ENCODE results near the gene CCDC63. TPM values are rescaled to one million over a fixed set of nuclear protein-coding genes. Genes with fewer than 3 reads are reported as not detected.

Gene CCDC63
- total RNA-seq, 2 experiments from 2014 or later, result not detected

DNA sequence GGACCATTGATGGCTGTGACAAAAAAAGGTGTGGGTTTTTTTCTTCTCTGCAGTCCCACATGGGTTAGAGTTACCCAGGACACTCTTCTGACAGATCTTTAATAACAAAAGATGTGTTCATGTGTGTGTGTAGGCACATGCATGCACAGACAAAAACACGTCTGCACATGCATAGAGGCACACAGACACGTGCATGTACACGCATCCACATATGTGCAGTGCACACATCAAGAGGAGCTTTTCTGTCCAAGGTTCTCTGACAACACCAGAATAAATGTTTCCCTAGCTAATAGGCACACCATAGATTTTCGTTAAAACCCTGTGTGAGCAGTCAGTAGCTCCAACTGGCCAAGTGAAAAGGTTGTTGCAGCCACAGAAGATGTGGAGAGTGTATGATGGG lies 76.4 kb downstream of the CCDC63 start:
- Mint-ChIP-seq H3K4me1 (no peaks in the 10 kb centered on the region), H3K9me3 (ENCODE audit: low read depth) (no peaks in the 10 kb centered on the region), H3K27me3 (peaks cover 14% of the 10 kb centered on the region), H3K27ac (no peak overlapping the region), H3K36me3 (no peaks in the 10 kb centered on the region), H3K4me3 (no peak overlapping the region)
- no peak for DNase-seq
- CTCF ChIA-PET, result interaction anchor here (0.9 kb wide), 1 partner anchor 14 kb away, joined by 3 read pairs; no protein-coding TSS in a partner anchor
- ATAC-seq, result no peak

DNA sequence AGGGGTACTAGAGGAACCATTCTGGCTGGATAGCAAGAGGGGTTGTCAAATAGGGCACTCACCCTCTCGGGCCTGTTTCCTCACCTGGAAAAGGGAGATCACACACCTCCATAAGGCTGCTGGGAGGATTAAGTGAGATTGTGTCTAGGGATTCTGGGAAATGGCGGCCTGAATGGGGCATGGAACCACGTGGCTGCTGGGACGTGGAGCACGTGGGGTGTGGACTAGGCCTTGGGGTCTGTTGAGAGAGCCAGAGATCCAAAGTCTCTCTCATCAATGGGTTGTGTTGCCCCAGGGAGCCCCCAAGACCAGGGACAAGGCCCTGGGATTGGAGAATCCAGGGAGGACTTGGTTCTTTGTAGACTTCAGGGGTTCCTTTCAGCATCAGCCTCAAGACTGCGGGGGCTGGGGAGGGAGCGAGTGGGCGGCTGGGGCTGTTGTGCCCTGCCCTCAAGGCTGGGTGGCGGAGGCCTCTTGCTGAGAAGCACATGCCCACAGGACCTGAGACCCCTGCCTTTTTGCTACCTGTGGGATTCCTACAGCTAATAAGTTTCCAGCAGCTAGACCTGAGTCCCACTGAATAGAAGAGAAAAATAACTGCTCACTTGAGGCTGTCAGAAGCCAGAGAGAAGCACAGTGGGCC lies 77.0 kb downstream of the CCDC63 start:
- no peaks in the 10 kb centered on the region for H3K9me3 Mint-ChIP-seq (ENCODE audit: low read depth)
- CTCF ChIA-PET, result no interaction called here
- no peaks in the 10 kb centered on the region for H3K36me3 Mint-ChIP-seq
- ATAC-seq (no peak), DNase-seq (no peak)
- no peak overlapping the region for H3K4me3 Mint-ChIP-seq
- H3K4me1 Mint-ChIP-seq, result no peaks in the 10 kb centered on the region
- peaks cover 14% of the 10 kb centered on the region for H3K27me3 Mint-ChIP-seq
- H3K27ac Mint-ChIP-seq, result no peak overlapping the region

DNA sequence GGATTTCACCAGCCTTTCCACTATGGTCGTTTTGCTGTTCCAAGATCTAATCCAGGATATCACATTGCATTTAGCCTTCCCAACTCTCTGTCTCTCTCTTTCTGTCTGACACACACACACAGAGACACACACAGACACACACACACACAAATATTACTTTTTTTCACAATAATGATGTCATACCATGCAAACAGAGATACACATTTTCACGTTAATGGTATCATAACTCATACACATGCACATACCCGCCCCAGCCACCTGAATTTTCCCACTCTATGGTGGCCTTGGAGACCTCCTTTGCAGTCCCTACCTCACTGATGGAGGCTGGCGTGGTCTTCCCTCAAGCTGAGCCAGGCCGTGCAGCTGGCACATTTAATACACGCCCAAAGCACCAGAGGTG lies 80.8 kb downstream of the CCDC63 start:
- Mint-ChIP-seq H3K36me3 (no peaks in the 10 kb centered on the region), H3K27ac (no peak overlapping the region), H3K9me3 (ENCODE audit: low read depth) (no peaks in the 10 kb centered on the region), H3K4me1 (no peaks in the 10 kb centered on the region), H3K27me3 (peaks cover 14% of the 10 kb centered on the region), H3K4me3 (no peak overlapping the region)
- ATAC-seq, result no peak
- CTCF ChIA-PET, result no interaction called here
- DNase-seq, result no peak

DNA sequence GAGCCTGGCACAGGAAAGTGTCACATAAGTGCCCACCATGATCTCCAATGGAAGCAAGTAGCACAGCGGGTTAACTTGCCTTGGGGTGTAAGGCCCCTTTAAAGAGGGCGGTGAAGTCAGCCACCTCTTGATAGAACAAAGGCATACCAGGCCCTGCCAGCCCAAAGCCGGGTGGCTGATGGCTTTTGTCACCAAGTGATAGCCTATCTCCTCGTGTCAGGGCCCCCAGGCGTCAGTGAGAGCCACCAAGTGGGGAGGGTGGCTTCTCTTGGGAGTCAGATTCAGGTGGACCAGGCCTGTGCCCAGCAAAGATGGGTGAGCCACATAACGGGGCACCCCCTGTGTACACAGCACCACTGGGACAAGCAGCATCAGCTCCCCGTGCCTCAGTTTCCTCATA lies 81.9 kb downstream of the CCDC63 start:
- no peaks in the 10 kb centered on the region for H3K4me1 Mint-ChIP-seq
- ATAC-seq, result no peak

DNA sequence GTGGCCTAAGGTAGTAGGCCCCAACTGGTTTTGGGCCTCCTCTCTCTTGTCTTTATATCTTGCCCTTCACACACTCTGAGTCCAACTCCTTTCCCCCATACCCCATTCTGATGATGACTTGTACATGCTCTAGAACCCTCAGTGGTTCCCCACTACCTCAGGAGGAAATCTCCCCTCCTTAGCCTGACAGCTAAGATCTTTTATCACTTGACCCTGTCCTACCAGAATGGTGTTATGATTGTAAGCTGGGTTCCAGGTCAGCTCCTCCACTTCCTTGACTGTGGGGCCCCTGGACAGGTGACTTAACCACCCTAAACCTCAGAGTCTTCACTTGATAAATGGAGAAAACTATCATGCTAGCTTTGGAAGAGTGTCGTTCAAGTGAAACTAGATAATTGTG lies 83.0 kb downstream of the CCDC63 start:
- Mint-ChIP-seq H3K9me3 (ENCODE audit: low read depth) (no peaks in the 10 kb centered on the region), H3K4me1 (no peaks in the 10 kb centered on the region)
- CTCF ChIA-PET, result interaction anchor here (1.1 kb wide), 1 partner anchor 11 kb away, joined by 3 read pairs; no protein-coding TSS in a partner anchor

More for the DNA sequence above, 81.9 kb downstream of the CCDC63 start:
- Mint-ChIP-seq H3K27ac (no peak overlapping the region), H3K4me3 (no peak overlapping the region), H3K9me3 (ENCODE audit: low read depth) (no peaks in the 10 kb centered on the region), H3K36me3 (no peaks in the 10 kb centered on the region), H3K27me3 (peaks cover 14% of the 10 kb centered on the region)
- CTCF ChIA-PET, result no interaction called here
- DNase-seq, result no peak

DNA sequence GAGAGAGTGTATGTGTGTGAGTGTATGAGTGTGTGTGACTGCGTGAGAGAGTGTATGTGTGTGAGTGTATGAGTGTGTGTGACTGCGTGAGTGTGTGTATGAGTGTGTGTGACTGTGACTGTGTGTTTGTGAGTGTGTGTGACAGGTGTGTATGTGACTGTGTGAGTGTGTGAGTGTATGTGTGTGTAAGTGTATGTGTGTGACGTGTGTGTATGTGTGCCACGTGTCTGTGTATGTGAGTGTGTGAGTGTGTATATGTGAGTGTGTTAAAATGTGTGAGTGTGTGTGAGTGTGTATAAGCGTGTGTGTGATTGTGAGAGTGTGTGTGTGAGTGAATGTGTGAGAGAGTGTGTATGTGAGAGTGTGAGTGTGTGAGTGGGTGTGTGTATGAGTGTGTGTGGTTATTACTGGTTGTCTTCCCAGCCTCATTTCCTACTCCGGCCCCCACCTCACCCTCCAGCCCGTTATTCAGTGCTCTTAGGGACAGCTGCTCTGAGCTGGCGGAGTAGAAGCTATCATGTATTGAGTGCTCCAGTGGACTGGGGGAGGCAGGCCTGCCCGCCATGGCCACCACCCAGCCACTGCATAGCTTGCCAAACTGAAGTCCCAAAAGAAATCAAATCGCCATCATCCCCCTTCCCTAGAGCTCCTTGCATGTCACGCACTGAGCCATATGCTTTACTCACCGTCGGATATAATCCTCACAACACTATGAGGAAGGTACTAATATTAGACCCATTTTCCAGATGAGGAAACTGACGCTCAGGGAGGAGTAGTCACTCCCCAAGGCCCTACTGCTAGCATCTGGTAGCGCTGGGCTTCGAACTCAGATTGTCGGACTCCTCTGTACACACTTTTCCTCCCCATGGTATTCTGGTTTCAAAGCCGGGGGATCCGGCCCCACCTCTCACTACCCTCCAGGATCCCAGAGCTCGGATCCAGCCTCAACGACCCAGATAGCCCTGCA lies 83.8 kb downstream of the CCDC63 start:
- CTCF ChIA-PET, result no interaction called here
- no peaks in the 10 kb centered on the region for H3K4me1 Mint-ChIP-seq

More for the DNA sequence above, 83.0 kb downstream of the CCDC63 start:
- ATAC-seq (no peak), DNase-seq (no peak)
- Mint-ChIP-seq H3K36me3 (no peaks in the 10 kb centered on the region), H3K27me3 (peaks cover 14% of the 10 kb centered on the region), H3K4me3 (no peak overlapping the region), H3K27ac (no peak overlapping the region)

DNA sequence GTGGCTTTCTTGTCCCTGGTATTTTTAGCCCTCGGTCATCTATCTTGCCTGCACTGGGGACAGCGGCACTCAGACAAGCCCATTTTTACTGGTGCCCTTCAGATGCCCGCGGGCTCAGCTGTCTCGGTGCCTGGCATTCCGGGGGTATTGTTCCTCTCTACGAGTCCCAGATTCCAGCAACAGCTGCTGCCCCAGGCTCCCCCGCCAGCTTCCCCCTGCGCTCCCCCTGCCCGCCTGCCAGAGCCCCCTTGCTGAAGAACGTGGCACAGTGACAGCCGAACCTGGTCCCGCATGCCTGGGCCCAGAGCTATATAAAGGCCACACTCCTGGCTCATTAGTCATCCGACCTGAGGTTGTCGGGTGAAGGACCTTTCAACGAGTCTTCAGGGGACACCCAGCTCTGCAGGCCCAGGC lies 84.5 kb downstream of the CCDC63 start:
- no peak overlapping the region for H3K4me3 Mint-ChIP-seq
- H3K36me3 Mint-ChIP-seq, result no peaks in the 10 kb centered on the region
- no peak for DNase-seq
- no peak overlapping the region for H3K27ac Mint-ChIP-seq
- no peak for ATAC-seq
- peaks cover 4% of the 10 kb centered on the region for H3K27me3 Mint-ChIP-seq
- CTCF ChIA-PET, result no interaction called here
- no peaks in the 10 kb centered on the region for H3K9me3 Mint-ChIP-seq (ENCODE audit: low read depth)
- no peaks in the 10 kb centered on the region for H3K4me1 Mint-ChIP-seq

More for the DNA sequence above, 83.8 kb downstream of the CCDC63 start:
- Mint-ChIP-seq H3K36me3 (no peaks in the 10 kb centered on the region), H3K4me3 (no peak overlapping the region), H3K27me3 (peaks cover 9% of the 10 kb centered on the region), H3K27ac (no peak overlapping the region), H3K9me3 (ENCODE audit: low read depth) (no peaks in the 10 kb centered on the region)
- DNase-seq (no peak), ATAC-seq (no peak)

DNA sequence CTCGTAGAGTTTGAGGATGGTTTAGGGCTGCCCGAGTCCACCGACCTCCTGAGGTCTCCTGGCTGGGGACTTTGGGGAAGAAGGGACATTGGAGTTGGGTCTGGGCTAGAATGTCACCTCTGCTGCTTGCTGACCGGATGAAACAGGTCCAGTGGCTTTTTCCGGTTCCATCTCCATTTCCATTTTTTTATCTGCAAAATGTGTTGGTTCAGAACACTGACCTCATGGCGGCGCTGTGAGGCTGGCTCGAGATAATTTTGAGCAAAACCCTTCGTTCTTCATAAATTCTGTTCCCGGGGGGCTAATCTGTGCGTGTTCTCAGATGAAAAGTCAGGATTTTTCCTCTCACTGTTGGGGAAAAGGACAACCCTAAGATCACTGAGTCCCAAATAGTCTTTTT lies 85.3 kb downstream of the CCDC63 start:
- no peaks in the 10 kb centered on the region for H3K36me3 Mint-ChIP-seq
- H3K27ac Mint-ChIP-seq, result no peak overlapping the region
- ATAC-seq (no peak), DNase-seq (no peak)
- H3K4me1 Mint-ChIP-seq, result peaks cover 2% of the 10 kb centered on the region
- H3K4me3 Mint-ChIP-seq, result no peak overlapping the region
- CTCF ChIA-PET, result no interaction called here
- H3K27me3 Mint-ChIP-seq, result peaks cover 6% of the 10 kb centered on the region
- no peaks in the 10 kb centered on the region for H3K9me3 Mint-ChIP-seq (ENCODE audit: low read depth)

DNA sequence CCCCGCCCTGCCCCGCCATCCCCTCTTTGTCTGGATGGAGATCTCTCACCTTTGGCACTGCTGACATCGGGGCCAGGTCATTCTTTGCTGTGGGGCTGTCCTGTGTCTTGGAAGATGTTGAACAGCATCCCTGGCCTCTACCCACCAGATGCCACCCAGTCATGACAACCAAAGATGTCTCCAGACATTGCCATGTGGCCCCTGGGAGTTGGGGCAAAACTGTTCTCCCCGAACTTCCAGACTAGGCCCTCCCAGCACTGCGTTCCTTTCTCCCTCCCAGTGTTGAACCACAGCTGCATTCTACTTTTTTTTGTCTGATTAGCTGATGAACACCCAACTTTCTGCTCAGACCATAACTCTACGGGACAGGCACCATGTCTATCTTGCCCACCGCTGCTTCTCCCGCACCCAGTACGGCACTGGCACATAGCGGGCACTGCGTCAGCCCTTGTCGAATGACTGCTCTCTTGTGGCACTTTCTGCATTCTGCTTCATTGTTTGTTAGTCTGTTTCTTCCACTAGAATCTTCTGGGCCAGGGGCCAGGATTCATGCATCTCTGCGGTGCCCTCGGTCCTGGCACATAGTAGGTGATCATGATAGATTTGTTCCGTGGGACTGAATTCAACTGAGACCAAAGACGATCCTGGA lies 86.7 kb downstream of the CCDC63 start:
- DNase-seq (no peak), ATAC-seq (no peak)
- peaks cover 4% of the 10 kb centered on the region for H3K4me1 Mint-ChIP-seq
- H3K4me3 Mint-ChIP-seq, result no peak overlapping the region
- peaks cover 11% of the 10 kb centered on the region for H3K27me3 Mint-ChIP-seq
- no peaks in the 10 kb centered on the region for H3K9me3 Mint-ChIP-seq (ENCODE audit: low read depth)
- H3K27ac Mint-ChIP-seq, result no peak overlapping the region
- CTCF ChIA-PET, result no interaction called here
- H3K36me3 Mint-ChIP-seq, result no peaks in the 10 kb centered on the region

DNA sequence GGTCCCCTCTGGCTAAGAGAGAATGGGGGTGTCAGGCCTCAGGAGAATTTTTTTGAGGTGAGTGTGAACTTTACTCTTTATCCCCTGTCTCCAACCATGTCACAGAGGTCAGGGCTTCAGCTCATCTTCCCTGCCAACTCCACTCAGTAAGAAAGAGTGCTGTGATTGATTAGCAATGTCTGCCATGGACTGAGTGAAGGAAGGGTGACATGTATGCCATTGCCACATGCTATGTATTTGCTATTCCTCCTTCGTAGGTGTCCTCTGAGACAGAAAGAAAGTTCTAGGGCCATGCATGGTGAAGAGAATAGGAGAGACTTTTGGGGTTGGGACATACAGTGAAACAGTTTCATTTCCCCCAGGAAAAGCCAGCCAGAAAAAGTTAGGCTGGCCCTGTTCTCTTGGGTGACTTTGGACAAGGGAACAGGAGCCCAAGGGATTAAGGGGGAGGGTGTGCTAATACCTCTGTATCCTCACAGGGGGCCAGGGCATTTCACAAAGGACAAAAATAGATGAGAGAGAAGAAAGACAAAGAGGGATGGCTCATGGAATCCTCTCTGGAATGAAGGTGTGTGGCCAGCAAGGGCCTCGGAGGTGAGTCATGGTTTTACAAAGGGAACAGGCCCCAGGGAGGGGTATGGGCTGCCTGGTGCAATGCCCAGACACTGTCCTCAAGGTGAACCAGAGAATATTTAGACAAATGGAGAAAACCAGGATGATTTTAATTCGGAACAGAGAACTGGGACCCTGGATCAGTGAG lies 87.5 kb downstream of the CCDC63 start:
- no peak overlapping the region for H3K4me3 Mint-ChIP-seq
- H3K36me3 Mint-ChIP-seq, result no peaks in the 10 kb centered on the region
- peaks cover 4% of the 10 kb centered on the region for H3K4me1 Mint-ChIP-seq
- no peak for ATAC-seq
- CTCF ChIA-PET, result no interaction called here
- peaks cover 11% of the 10 kb centered on the region for H3K27me3 Mint-ChIP-seq
- no peak for DNase-seq
- no peaks in the 10 kb centered on the region for H3K9me3 Mint-ChIP-seq (ENCODE audit: low read depth)
- H3K27ac Mint-ChIP-seq, result no peak overlapping the region

DNA sequence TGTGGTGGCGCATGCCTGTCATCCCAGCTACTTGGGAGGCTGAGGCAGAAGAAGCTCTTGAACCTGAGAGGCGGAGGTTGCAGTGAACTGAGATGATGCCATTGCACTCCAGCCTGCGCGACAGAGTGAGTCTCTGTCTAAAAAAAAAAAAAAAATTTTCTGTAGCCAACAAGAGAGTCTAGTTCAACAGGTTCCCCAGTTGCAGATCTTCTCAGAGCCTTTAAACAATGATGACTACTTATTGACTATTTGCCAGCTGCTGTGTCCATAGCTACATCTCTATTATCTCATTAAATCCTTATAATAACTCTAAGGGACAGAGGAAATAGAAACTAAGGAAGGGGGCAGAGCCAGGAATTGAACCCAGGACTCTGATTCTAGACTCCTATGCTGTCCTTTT lies 88.8 kb downstream of the CCDC63 start:
- Mint-ChIP-seq H3K36me3 (no peaks in the 10 kb centered on the region), H3K27ac (no peak overlapping the region), H3K27me3 (peaks cover 15% of the 10 kb centered on the region), H3K4me1 (peaks cover 4% of the 10 kb centered on the region), H3K4me3 (no peak overlapping the region), H3K9me3 (ENCODE audit: low read depth) (no peaks in the 10 kb centered on the region)
- DNase-seq (no peak), ATAC-seq (no peak)
- CTCF ChIA-PET, result interaction anchor here (0.7 kb wide), 1 partner anchor 21 kb away, joined by 4 read pairs; no protein-coding TSS in a partner anchor

DNA sequence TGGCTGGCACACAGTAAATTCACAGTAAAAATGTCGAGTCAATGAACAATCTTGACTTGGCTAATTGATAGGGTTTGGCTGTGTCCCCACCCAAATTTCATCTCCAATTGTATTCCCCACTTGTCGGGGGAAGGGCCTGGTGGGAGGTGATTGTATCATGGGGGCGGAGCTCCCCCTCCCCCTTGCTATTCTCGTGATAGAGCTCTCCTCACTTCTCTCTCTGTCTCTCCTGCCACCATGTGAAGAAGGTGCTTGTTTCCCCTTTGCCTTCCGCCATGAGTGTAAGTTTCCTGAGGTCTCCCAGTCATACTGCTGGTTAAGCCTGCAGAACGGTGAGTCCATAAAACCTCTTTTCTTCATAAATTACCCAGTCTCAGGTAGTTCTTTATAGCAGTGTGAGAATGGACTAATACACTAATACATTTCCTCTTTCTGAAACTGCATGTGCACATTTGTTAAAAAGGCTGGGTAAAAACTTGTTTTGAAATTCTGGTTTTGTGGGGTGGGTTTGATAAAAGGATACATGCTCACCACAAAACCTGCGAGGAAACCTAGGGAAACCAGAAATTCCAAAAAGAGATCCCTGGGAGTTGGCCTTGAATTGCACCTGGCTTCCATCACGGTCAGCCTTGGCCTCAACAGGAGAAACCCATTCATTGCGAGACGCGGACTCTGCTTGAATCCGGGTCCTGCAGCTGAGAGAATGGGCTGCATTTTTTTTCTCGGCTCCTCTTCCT lies 89.7 kb downstream of the CCDC63 start:
- H3K36me3 Mint-ChIP-seq, result no peaks in the 10 kb centered on the region
- H3K4me3 Mint-ChIP-seq, result no peak overlapping the region
- DNase-seq, result no peak
- H3K9me3 Mint-ChIP-seq (ENCODE audit: low read depth), result no peaks in the 10 kb centered on the region
- CTCF ChIA-PET, result interaction anchor here (0.8 to 1.5 kb wide), 6 partner anchors 14 to 387 kb away, joined by 3 to 6 read pairs (median 4); no protein-coding TSS in a partner anchor
- peaks cover 4% of the 10 kb centered on the region for H3K4me1 Mint-ChIP-seq
- peaks cover 15% of the 10 kb centered on the region for H3K27me3 Mint-ChIP-seq
- no peak for ATAC-seq
- no peak overlapping the region for H3K27ac Mint-ChIP-seq
